HG03354 (cell line): ENCODE results near the gene FAT2.

Experiments
- ATAC-seq: cut with Tn5 transposase; IDR thresholded peaks from one replicate; pipeline ENCODE4 v1.9.1; 2021; ENCODE audit warnings: mild to moderate bottlenecking; ENCODE audit not compliant: unreplicated experiment, poor library complexity, severe bottlenecking

Gene FAT2

GRCh38 chr5:151591144-151591819 lies at the start of gene FAT2:
Gene FAT2, minus strand, starts transcription at chr5:151591331. Its CDS starts 22,400 bp downstream, at chr5:151568931.
- ATAC-seq = no peak

GRCh38 chr5:151638619-151639018 lies 47.5 kb upstream of the FAT2 start:
- ATAC-seq = no peak

- no peak for ATAC-seq
Observed at GRCh38 chr5:151637676-151638075, 46.5 kb upstream of the FAT2 start.

DNA sequence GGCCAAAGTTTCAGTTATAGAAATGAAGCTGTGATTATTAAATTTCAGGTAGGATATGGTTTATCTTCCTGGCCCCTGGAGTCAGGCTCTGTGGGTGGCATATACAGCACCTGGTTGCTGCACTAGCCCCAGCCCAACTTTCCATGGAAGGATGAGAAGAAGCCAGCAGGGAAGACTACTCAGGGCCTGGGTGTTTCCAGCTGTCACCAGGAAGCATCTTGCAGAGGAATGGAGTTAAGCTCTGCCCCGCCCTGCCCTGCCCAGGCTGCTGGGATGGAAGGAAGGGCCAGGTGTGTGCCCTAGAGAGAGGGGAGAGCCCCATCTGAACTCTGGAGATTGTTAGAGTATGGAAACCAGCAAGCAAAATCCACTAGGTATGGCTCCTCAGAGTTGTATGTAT lies 42.8 kb upstream of the FAT2 start:
- no peak for ATAC-seq

GRCh38 chr5:151632941-151633340 lies 41.8 kb upstream of the FAT2 start:
- no peak for ATAC-seq

DNA sequence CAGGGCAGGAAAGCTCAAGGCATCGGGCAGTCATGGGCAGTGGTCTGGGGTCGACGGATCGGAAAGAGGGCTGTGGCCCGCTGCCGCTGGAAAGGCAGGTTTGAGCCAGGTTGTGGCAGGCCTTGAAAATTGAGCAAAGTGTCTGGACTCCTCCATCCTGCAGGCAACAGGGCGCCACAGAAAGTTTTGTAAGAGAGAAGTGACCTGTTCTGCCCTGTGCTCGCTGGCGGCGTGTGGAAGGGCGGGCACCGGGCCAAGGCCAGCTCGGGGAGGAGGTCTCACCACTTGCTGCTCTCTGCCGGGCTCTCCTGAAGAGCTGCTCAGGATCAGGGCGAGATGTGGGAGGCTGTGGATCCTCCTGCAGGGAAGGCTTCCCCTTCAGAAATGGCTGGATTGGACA lies 41.4 kb upstream of the FAT2 start:
- no peak for ATAC-seq

DNA sequence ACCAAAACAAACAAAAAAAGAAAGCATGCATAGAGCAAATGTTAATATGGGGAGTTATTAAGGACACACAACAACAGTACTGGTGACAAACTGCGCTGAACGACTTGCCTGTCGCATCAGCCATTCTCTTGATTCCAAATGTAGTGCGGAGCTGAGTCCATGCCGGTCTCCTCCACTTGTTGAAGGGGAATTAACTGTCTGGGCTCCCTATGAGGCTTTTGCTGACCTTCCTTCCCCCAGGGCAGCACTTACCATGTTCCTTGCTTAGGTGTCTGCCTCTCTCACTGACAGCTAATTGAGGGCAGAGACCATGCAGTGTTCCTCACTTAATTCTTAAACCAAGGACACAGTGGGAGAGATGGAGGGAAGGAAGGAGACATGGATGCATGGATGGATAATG lies 40.8 kb upstream of the FAT2 start:
- no peak for ATAC-seq

DNA sequence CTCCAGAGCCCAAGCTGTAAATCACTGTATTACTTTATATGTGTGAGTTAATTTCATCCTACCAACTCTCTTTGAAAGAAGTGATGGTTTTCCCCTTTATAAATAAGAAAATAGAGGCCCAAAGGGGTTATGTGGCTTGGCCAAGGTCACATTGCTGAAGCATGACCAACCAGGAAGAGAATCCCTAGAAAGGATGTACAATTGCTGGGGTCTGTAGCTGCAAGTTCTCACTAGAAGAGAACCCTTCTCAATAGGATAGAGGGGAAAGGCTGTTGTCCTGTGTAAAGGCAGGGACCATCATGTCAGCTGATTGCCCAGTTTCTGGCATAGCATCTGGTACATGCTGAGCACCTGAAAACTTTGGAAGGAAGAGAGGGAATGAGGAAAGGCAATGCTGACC lies 39.0 kb upstream of the FAT2 start:
- ATAC-seq = no peak

- no peak for ATAC-seq
Observed at GRCh38 chr5:151628112-151628823, 37.1 kb upstream of the FAT2 start.

GRCh38 chr5:151627650-151628049 lies 36.5 kb upstream of the FAT2 start:
- no peak for ATAC-seq

DNA sequence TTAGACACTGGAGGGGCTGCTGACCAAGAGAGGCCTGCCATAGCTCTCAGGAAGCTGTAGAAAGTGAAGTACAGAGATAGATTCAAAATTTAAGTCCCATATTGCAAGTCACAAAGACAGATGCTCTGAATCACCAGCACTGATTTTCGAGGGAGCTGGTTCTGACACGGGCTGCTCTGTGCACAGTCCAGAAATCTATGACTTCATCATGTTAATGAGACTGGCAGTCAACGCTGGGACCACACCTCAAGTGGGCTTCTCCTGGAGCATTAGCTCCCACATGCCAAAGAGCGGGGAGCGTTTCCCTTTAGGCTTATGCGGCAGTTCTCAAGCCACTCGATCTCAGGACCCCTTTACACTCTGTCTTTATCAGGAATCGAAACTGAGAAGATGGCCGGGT lies 34.2 kb upstream of the FAT2 start:
- no peak for ATAC-seq

DNA sequence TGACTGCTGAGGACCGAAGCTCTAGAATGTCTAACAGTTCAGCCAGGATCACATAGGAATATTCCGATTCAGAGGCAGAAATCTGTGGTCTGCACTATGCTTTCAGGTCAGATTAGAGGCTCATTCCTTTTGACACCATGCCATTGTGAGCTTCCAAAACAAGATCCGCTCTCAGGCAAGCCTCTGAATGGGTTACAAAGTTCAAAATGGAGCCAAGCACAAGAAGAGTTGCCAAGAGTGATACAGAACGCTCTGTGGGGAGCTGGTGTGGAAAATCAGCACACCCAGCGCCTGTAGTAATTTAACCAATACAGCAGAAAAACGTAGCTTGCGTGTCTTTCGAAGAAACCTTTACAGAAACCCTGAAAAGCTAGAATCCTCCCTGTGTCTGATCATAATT lies 33.3 kb upstream of the FAT2 start:
- ATAC-seq = no peak

GRCh38 chr5:151622367-151623088 lies 31.4 kb upstream of the FAT2 start:
- no peak for ATAC-seq

DNA sequence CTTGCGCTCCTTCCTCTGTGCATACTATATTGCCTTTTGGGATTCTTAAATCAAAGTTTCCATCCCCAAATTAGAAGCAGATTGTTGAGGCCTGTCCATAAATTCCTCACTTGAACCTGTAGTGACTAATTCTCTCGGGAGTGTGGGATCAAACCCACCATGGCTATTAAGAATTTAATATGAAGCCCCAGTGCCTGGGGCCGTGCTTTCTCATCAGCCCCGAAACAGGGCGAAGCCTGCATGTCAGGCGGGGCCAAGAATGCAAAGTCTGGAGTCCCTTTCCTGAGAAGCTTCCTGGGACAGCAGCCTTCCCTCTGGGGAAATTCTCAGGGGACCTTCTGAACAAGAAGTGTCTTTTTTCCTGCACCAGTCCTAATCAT lies 29.3 kb upstream of the FAT2 start:
- no peak for ATAC-seq

- ATAC-seq = no peak
Observed at GRCh38 chr5:151619812-151620460, 28.8 kb upstream of the FAT2 start.

DNA sequence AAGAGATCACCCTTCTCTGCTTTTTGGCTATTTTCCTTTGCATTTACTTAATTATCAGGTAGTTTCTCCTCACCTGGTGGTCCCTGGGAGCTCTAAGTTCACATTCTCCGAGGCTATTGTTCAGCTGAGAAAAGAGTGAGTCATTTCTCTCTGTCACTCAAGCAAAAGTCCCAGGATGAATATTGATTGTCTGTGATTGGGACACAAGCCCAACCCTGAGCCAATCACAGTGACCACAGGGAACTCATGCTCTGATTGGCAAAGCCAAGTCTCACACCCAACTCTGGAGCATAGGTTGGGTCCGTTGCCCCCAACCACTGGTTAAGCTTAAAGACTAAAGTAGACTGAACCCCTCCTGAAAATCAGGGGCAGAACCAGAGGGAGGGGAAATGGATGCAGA lies 27.8 kb upstream of the FAT2 start:
- no peak for ATAC-seq

- no peak for ATAC-seq
Observed at GRCh38 chr5:151617841-151618710, 26.9 kb upstream of the FAT2 start.

DNA sequence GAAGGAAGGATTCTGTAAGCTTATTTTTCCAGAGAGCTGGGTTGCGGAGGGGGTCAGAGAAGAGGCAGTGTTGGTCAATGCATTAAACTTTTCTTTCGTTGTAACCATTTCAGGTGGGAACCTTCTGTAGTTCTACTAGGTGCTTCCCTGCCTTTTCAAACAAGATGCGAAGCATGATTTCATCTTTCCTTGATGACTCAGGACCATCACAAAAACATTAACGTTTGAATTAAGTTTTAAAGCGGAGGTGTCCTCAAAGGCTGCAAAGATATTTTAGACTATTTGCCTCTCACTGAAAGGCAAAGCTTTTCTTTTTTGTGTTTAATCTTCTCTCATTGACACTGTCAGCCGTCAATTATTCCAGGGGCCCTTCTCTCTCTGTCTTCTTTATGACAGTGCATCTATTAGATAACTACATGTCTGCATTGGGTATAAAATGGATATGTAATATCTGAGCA lies 26.3 kb upstream of the FAT2 start:
- ATAC-seq = no peak

GRCh38 chr5:151615431-151615830 lies 24.3 kb upstream of the FAT2 start:
- no peak for ATAC-seq
